H9 (cell line): ENCODE results near the gene TMEM169. TPM values are rescaled to one million over a fixed set of nuclear protein-coding genes. Genes with fewer than 3 reads are reported as not detected.

Source experiments
- DNase-seq: peaks from one replicate; pipeline ENCODE4 v3.0.0-alpha.2; 2017
- H2AFZ ChIP-seq: one replicate; pipeline ENCODE4 v1.6.1; 2013; ENCODE audit warnings: mild to moderate bottlenecking, low read length, control low read depth, moderate library complexity
- H2AK5ac ChIP-seq: 2 replicates; pipeline ENCODE4 v1.6.1; 2013; ENCODE audit warnings: low read length, control low read depth, mixed read lengths; ENCODE audit not compliant: insufficient read length
- H2BK120ac ChIP-seq: one replicate; pipeline ENCODE4 v1.6.1; 2013; ENCODE audit warnings: low read depth, mild to moderate bottlenecking, low read length, control low read depth, inconsistent platforms; ENCODE audit not compliant: poor library complexity, severe bottlenecking
- H2BK12ac ChIP-seq: 2 replicates; pipeline ENCODE4 v1.6.1; 2013; ENCODE audit warnings: low read length, control low read depth, mixed read lengths, low read depth; ENCODE audit not compliant: insufficient read length
- H2BK15ac ChIP-seq: 2 replicates; pipeline ENCODE4 v1.6.1; 2013; ENCODE audit warnings: low read depth, low read length, control low read depth
- H2BK20ac ChIP-seq: one replicate; pipeline ENCODE4 v1.6.1; 2013; ENCODE audit warnings: low read depth, mild to moderate bottlenecking, low read length, control low read depth, inconsistent platforms; ENCODE audit not compliant: poor library complexity, severe bottlenecking
- H2BK5ac ChIP-seq: 2 replicates; pipeline ENCODE4 v1.6.1; 2013; ENCODE audit warnings: low read length, control low read depth, mixed read lengths; ENCODE audit not compliant: insufficient read length
- H3K14ac ChIP-seq: 2 replicates; pipeline ENCODE4 v1.6.1; 2013; ENCODE audit warnings: low read length, control low read depth; ENCODE audit not compliant: insufficient read depth
- H3K18ac ChIP-seq: 2 replicates; pipeline ENCODE4 v1.6.1; 2013; ENCODE audit warnings: low read depth, mild to moderate bottlenecking, mixed read lengths, low read length, control low read depth; ENCODE audit not compliant: insufficient read length
- H3K23ac ChIP-seq: 2 replicates; pipeline ENCODE4 v1.6.1; 2013; ENCODE audit warnings: low read length, control low read depth, mixed read lengths, low read depth; ENCODE audit not compliant: insufficient read length
- H3K23me2 ChIP-seq: 2 replicates; pipeline ENCODE4 v1.6.1; 2013; ENCODE audit warnings: low read depth, mild to moderate bottlenecking, mixed read lengths, low read length, control low read depth; ENCODE audit not compliant: insufficient read length, poor library complexity, severe bottlenecking
- H3K27ac ChIP-seq: 2 replicates; pipeline ENCODE4 v1.5.1; 2013; ENCODE audit warnings: low read length, control low read depth, mixed read lengths, low read depth; ENCODE audit not compliant: insufficient read length
- H3K27me3 ChIP-seq: 2 replicates; pipeline ENCODE4 v1.6.1; 2013; ENCODE audit warnings: low read length, control low read depth, inconsistent platforms; ENCODE audit not compliant: insufficient read depth
- H3K4ac ChIP-seq: 2 replicates; pipeline ENCODE4 v1.6.1; 2013; ENCODE audit warnings: low read depth, mild to moderate bottlenecking, control low read depth, inconsistent platforms, low read length, moderate library complexity
- H3K4me1 ChIP-seq: 2 replicates; pipeline ENCODE4 v1.6.1; 2013; ENCODE audit warnings: low read length, control low read depth, inconsistent platforms; ENCODE audit not compliant: insufficient read depth
- H3K4me2 ChIP-seq: 2 replicates; pipeline ENCODE4 v1.6.1; 2013; ENCODE audit warnings: low read length, control low read depth, mixed read lengths; ENCODE audit not compliant: insufficient read length, insufficient read depth
- H3K56ac ChIP-seq: 2 replicates; pipeline ENCODE4 v1.6.1; 2013; ENCODE audit warnings: low read depth, mild to moderate bottlenecking, mixed read lengths, low read length, control low read depth; ENCODE audit not compliant: insufficient read length
- H3K79me1 ChIP-seq: 2 replicates; pipeline ENCODE4 v1.6.1; 2013; ENCODE audit warnings: low read depth, mild to moderate bottlenecking, moderate library complexity, low read length, control low read depth, inconsistent platforms; ENCODE audit not compliant: insufficient read depth, poor library complexity, severe bottlenecking
- H3K79me2 ChIP-seq: 2 replicates; pipeline ENCODE4 v1.6.1; 2013; ENCODE audit warnings: low read length, control low read depth, inconsistent platforms; ENCODE audit not compliant: insufficient read depth
- H3K9ac ChIP-seq: 2 replicates; pipeline ENCODE4 v1.6.1; 2013; ENCODE audit warnings: low read length, control low read depth, mixed read lengths; ENCODE audit not compliant: insufficient read length; ENCODE audit errors: extremely low read depth
- H3K9me3 ChIP-seq: one replicate; pipeline ENCODE4 v1.6.1; 2013; ENCODE audit warnings: low read depth, low read length, inconsistent platforms; ENCODE audit not compliant: control insufficient read depth
- H3T11ph ChIP-seq: one replicate; pipeline ENCODE4 v1.6.1; 2013; ENCODE audit warnings: mild to moderate bottlenecking, low read length, control low read depth, inconsistent platforms
- H4K20me1 ChIP-seq: one replicate; pipeline ENCODE4 v1.6.1; 2013; ENCODE audit not compliant: control insufficient read depth, insufficient read length, insufficient read depth
- H4K5ac ChIP-seq: 2 replicates; pipeline ENCODE4 v1.6.1; 2013; ENCODE audit warnings: low read depth, mild to moderate bottlenecking, mixed read lengths, low read length, control low read depth; ENCODE audit not compliant: insufficient read length
- H4K8ac ChIP-seq: replicated peaks from 2 replicates; pipeline ENCODE4 v1.6.1; 2013; ENCODE audit warnings: low read length, control low read depth, mixed read lengths, low read depth; ENCODE audit not compliant: insufficient read length
- H4K91ac ChIP-seq: 2 replicates; pipeline ENCODE4 v1.6.1; 2013; ENCODE audit warnings: low read depth, mild to moderate bottlenecking, moderate library complexity, mixed read lengths, low read length, control low read depth; ENCODE audit not compliant: insufficient read length
- H3K27ac Mint-ChIP-seq, 3 experiments: 2 replicates in 2 of 3; 3 replicates in 1 of 3; pipeline ENCODE4 v1.8.0; 2020 to 2021; ENCODE audit warnings: mixed read lengths in 3 of 3, mild to moderate bottlenecking in 1 of 3, moderate library complexity in 1 of 3
- H3K27me3 Mint-ChIP-seq: 2 replicates; pipeline ENCODE4 v1.8.0; 2021; ENCODE audit warnings: low read depth, mild to moderate bottlenecking, moderate library complexity, mixed read lengths
- H3K36me3 Mint-ChIP-seq, 3 experiments: 2 replicates in 2 of 3; 3 replicates in 1 of 3; pipeline ENCODE4 v1.8.0; 2020 to 2021; ENCODE audit warnings: low read depth in 3 of 3, mixed read lengths in 3 of 3; ENCODE audit not compliant: insufficient read depth in 1 of 3
- H3K4me1 Mint-ChIP-seq, 2 experiments: 2 replicates each; pipeline ENCODE4 v1.8.0; 2020; ENCODE audit warnings: mixed read lengths in 2 of 2
- H3K4me3 Mint-ChIP-seq, 2 experiments: 2 replicates in 1 of 2; 3 replicates in 1 of 2; pipeline ENCODE4 v1.8.0; 2020 to 2021; ENCODE audit warnings: mild to moderate bottlenecking in 2 of 2, mixed read lengths in 2 of 2, moderate library complexity in 1 of 2
- H3K9me3 Mint-ChIP-seq, 2 experiments: 2 replicates in 1 of 2; 3 replicates in 1 of 2; pipeline ENCODE4 v1.8.0; 2020; ENCODE audit warnings: mild to moderate bottlenecking in 2 of 2, mixed read lengths in 2 of 2, moderate library complexity in 1 of 2
- WGBS: extraction: QIAGEN DNeasy Blood & Tissue Kit; methylation state at CpG from one replicate; pipeline ENCODE4 v1.1.7; 2013; ENCODE audit warnings: missing lambda C conversion rate, low lambda C conversion rate, mixed read lengths; ENCODE audit not compliant: insufficient read length; ENCODE audit errors: extremely low coverage; 5-methylcytosine and 5-hydroxymethylcytosine counted together
- total RNA-seq: library from RNA; stranded (reverse); gene quantifications from 2 replicates; pipeline ENCODE4 v1.2.1, GENCODE V29; 2021
- TF ChIP-seq, protein P1 (sequence below): fragments of 200-600 bp; sonication (generic); conservative IDR thresholded peaks from 3 replicates; pipeline ENCODE4 v1.8.0; 2021; ENCODE audit warnings: antibody characterized with exemption, mild to moderate bottlenecking

TMEM169 gene
- total RNA-seq, 1 experiment from 2014 or later, result 1.0 TPM

DNA sequence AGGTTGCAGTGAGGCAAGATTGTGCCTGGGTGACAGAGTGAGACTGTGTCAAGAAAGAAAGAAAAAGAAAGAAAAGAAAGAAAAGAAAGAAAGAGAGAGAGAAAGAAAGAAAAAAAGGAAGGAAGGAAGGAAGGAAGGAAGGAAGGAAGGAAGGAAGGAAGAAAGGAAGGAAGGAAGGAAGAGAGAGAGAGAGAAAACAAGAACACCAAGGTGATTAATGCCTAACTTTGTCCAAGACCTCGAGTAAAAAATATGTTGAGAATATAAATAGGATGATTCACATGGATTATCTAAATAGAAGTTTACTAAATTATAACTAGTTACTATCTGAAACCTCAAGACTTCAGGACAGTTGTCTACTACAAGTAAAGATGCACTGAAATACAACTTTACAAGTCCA lies 7.3 kb upstream of the TMEM169 start:
- H3K23me2 ChIP-seq, result no peaks in the 10 kb centered on the region
- H3K79me2 ChIP-seq, result no peaks in the 10 kb centered on the region
- no peaks in the 10 kb centered on the region for H3K27me3 Mint-ChIP-seq
- H3K79me1 ChIP-seq, result no peaks in the 10 kb centered on the region
- H3K27ac ChIP-seq, result no peak overlapping the region
- H4K20me1 ChIP-seq, result no peaks in the 10 kb centered on the region
- H4K5ac ChIP-seq, result no peak overlapping the region
- H3K9ac ChIP-seq, result no peak overlapping the region
- H3K4me1 ChIP-seq, result no peaks in the 10 kb centered on the region
- H3K14ac ChIP-seq, result no peak overlapping the region
- H2BK120ac ChIP-seq, result no peak overlapping the region
- no peak for DNase-seq
- no peak overlapping the region for H2BK5ac ChIP-seq
- H2AFZ ChIP-seq, result no peak overlapping the region
- H2AK5ac ChIP-seq, result no peak overlapping the region
- H3K56ac ChIP-seq, result no peak overlapping the region
- TF ChIP-seq, protein P1, sequence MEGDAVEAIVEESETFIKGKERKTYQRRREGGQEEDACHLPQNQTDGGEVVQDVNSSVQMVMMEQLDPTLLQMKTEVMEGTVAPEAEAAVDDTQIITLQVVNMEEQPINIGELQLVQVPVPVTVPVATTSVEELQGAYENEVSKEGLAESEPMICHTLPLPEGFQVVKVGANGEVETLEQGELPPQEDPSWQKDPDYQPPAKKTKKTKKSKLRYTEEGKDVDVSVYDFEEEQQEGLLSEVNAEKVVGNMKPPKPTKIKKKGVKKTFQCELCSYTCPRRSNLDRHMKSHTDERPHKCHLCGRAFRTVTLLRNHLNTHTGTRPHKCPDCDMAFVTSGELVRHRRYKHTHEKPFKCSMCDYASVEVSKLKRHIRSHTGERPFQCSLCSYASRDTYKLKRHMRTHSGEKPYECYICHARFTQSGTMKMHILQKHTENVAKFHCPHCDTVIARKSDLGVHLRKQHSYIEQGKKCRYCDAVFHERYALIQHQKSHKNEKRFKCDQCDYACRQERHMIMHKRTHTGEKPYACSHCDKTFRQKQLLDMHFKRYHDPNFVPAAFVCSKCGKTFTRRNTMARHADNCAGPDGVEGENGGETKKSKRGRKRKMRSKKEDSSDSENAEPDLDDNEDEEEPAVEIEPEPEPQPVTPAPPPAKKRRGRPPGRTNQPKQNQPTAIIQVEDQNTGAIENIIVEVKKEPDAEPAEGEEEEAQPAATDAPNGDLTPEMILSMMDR, result no peak
- H2BK20ac ChIP-seq, result no peak overlapping the region
- no CpG with 5 or more reads among the region's 1 CpG for WGBS
- H3K9me3 ChIP-seq, result no peaks in the 10 kb centered on the region
- H2BK12ac ChIP-seq, result no peak overlapping the region
- no peak overlapping the region for H3K23ac ChIP-seq
- H3K4me3 Mint-ChIP-seq, result no peak overlapping the region
- no peak overlapping the region for H3T11ph ChIP-seq
- H3K4ac ChIP-seq, result no peak overlapping the region
- H4K8ac ChIP-seq, result no peak overlapping the region
- H2BK15ac ChIP-seq, result no peak overlapping the region
- H3K9me3 Mint-ChIP-seq, result no peaks in the 10 kb centered on the region
- no peaks in the 10 kb centered on the region for H3K27me3 ChIP-seq
- H4K91ac ChIP-seq, result no peak overlapping the region
- H3K4me2 ChIP-seq, result no peak overlapping the region
- H3K4me1 Mint-ChIP-seq, result no peaks in the 10 kb centered on the region
- H3K36me3 Mint-ChIP-seq, result peaks cover 0 to 8% (median 0%) of the 10 kb centered on the region in 3 experiments; a peak in 4 of 7 replicates
- no peak overlapping the region for H3K27ac Mint-ChIP-seq
- no peak overlapping the region for H3K18ac ChIP-seq
